Transverse colon (tissue), 4 donors: ENCODE results near the gene CCL13. TPM values are rescaled to one million over a fixed set of nuclear protein-coding genes. Genes with fewer than 3 reads are reported as not detected.
A peak's percentile ranks its signal among the peaks of the same experiment; 100 is the strongest.

Experiments
- DNase-seq: peaks from one replicate; pipeline ENCODE4 v3.0.0-alpha.2; 2019
- H3K27ac ChIP-seq, 4 donors: fragments of 200-600 bp; sonication (generic); 2 replicates each; pipeline ENCODE4 v1.5.1; 2016 to 2018; ENCODE audit warnings: inconsistent platforms in 4 of 4
- H3K27me3 ChIP-seq: fragments of 200-600 bp; sonication (generic); 2 replicates; pipeline ENCODE4 v1.5.1; 2017; ENCODE audit warnings: inconsistent platforms
- H3K36me3 ChIP-seq, 4 donors: fragments of 200-600 bp; sonication (generic); 2 replicates each; pipeline ENCODE4 v1.5.1; 2017 to 2019; ENCODE audit warnings: inconsistent platforms in 4 of 4
- H3K4me1 ChIP-seq, 4 donors: fragments of 200-600 bp; sonication (generic); 2 replicates each; pipeline ENCODE4 v1.5.1; 2017 to 2020; ENCODE audit warnings: inconsistent platforms in 4 of 4
- H3K4me3 ChIP-seq, 4 donors: fragments of 200-600 bp; sonication (generic); 1 replicate in 1 of 4; 2 replicates in 3 of 4; pipeline versions ENCODE4 v1.5.1 to v1.6.1; 2017 to 2019; ENCODE audit warnings: inconsistent platforms in 4 of 4
- H3K9me3 ChIP-seq, 2 donors: fragments of 200-600 bp; sonication (generic); 2 replicates each; pipeline ENCODE4 v1.5.1; 2017 to 2019; ENCODE audit warnings: inconsistent platforms in 2 of 2
- CTCF ChIP-seq, 5 experiments: fragments of 200-600 bp in 3 of 5; fragments of 450-650 bp in 2 of 5; sonication (generic) in 3 of 5; IDR thresholded peaks; 1 replicate in 2 of 5; 2 replicates in 3 of 5; pipeline ENCODE4 v1.5.1; 2016 to 2017; ENCODE audit warnings: antibody characterized with exemption in 5 of 5, inconsistent platforms in 3 of 5, mild to moderate bottlenecking in 2 of 5, moderate library complexity in 1 of 5
- EP300 ChIP-seq: sonication (generic); formaldehyde crosslinking; IDR thresholded peaks from one replicate; pipeline ENCODE4 v1.6.1; 2017; ENCODE audit warnings: antibody characterized with exemption, low read depth
- POLR2A ChIP-seq: fragments of 450-650 bp; IDR thresholded peaks from one replicate; pipeline ENCODE4 v1.6.1; 2016; ENCODE audit warnings: antibody characterized with exemption, mild to moderate bottlenecking, moderate library complexity
- POLR2AphosphoS5 ChIP-seq, 3 donors: sonication (generic); formaldehyde crosslinking; IDR thresholded peaks; one replicate each; pipeline ENCODE4 v1.6.1; 2016; ENCODE audit warnings: antibody characterized with exemption in 3 of 3
- WGBS, 2 donors: methylation state at CpG; one replicate each; pipeline ENCODE4 v1.1.5; 2018; ENCODE audit warnings: low coverage in 1 of 2; 5-methylcytosine and 5-hydroxymethylcytosine counted together
- in situ Hi-C, 4 donors: fragments of 200-750 bp; cut with MboI; loops; one replicate each; pipeline versions ENCODE4 v1.15.0 to v1.15.1; 2017; ENCODE audit warnings: low sequenced_read_pairs in 3 of 4, low pct_ligation_motif_present in 1 of 4, low pct_unique_long_range_greater_than_20kb in 1 of 4
- intact Hi-C: fragments of 100-400 bp; cut with DNase I; formaldehyde crosslinking; loops from one replicate; pipeline ENCODE4 v1.15.1; 2023; ENCODE audit warnings: low total_unique reads
- total RNA-seq, 4 donors: library from RNA; depleted of rRNA; stranded (reverse); fragments of >200 nt; gene quantifications; one replicate each; pipeline ENCODE4 v1.1.0, GENCODE V29; 2016

Gene CCL13
- total RNA-seq, 4 donors from 2014 or later: 5.4 to 10.5 (median 8.2) TPM; not detected in 1

- in situ Hi-C loops (no loop called here), intact Hi-C loops (no loop called here)
- H3K36me3 ChIP-seq: no peaks in the 10 kb centered on the region
- no peaks in the 10 kb centered on the region for H3K27me3 ChIP-seq
- no peaks in the 10 kb centered on the region for H3K9me3 ChIP-seq
- WGBS, 2 donors: 83 to 84% methylated on average over 1 of the region's 1 CpG
- no peak overlapping the region for H3K27ac ChIP-seq
- TF ChIP-seq CTCF (IDR thresholded peaks at IDR 0.05) (no peak), EP300 (no peak), POLR2AphosphoS5 (IDR thresholded peaks at IDR 0.05) (no peak), POLR2A (no peak)
- H3K4me1 ChIP-seq: no peaks in the 10 kb centered on the region
- no peak for DNase-seq
- no peak overlapping the region for H3K4me3 ChIP-seq
Measured at GRCh38 chr17:34384271-34384670, 28.0 kb downstream of the CCL13 start.

- no peak overlapping the region for H3K4me3 ChIP-seq
- no peaks in the 10 kb centered on the region for H3K4me1 ChIP-seq
- no peaks in the 10 kb centered on the region for H3K36me3 ChIP-seq
- no peaks in the 10 kb centered on the region for H3K9me3 ChIP-seq
- no peak overlapping the region for H3K27ac ChIP-seq
- no peak for DNase-seq
- intact Hi-C loops: no loop called here
- in situ Hi-C loops: no loop called here
- TF ChIP-seq POLR2A: no peak
- TF ChIP-seq EP300: no peak
- no peak for TF ChIP-seq CTCF (IDR thresholded peaks at IDR 0.05)
- TF ChIP-seq POLR2AphosphoS5 (IDR thresholded peaks at IDR 0.05): no peak
- no peaks in the 10 kb centered on the region for H3K27me3 ChIP-seq
- 61 to 85% methylated on average over 4 to 9 of the region's 9 CpGs for WGBS, 2 donors
Measured at GRCh38 chr17:34384822-34385605, 28.7 kb downstream of the CCL13 start.

GRCh38 chr17:34386343-34386696 is 30.0 kb downstream of the CCL13 start:
- H3K4me1 ChIP-seq: no peaks in the 10 kb centered on the region
- no peak for DNase-seq
- WGBS, 2 donors: 85% methylated on average over 5 of the region's 5 CpGs; no CpG with 5 or more reads in 1 of the 2 donors
- H3K27me3 ChIP-seq: no peaks in the 10 kb centered on the region
- no peaks in the 10 kb centered on the region for H3K36me3 ChIP-seq
- in situ Hi-C loops: no loop called here
- H3K4me3 ChIP-seq: no peak overlapping the region
- intact Hi-C loops: no loop called here
- H3K9me3 ChIP-seq: no peaks in the 10 kb centered on the region
- no peak overlapping the region for H3K27ac ChIP-seq
- TF ChIP-seq EP300 (no peak), POLR2A (no peak), CTCF (IDR thresholded peaks at IDR 0.05) (no peak), POLR2AphosphoS5 (IDR thresholded peaks at IDR 0.05) (no peak)

GRCh38 chr17:34386697-34387550 is 30.6 kb downstream of the CCL13 start:
- in situ Hi-C loops: no loop called here

More at GRCh38 chr17:34386697-34387550, 30.6 kb downstream of the CCL13 start:
- Histone ChIP-seq H3K27me3 (no peaks in the 10 kb centered on the region), H3K4me3 (no peak overlapping the region), H3K4me1 (no peaks in the 10 kb centered on the region), H3K36me3 (no peaks in the 10 kb centered on the region), H3K9me3 (no peaks in the 10 kb centered on the region), H3K27ac (peak overlapping the region in 1 of 4 donors; percentile 36)
- TF ChIP-seq CTCF (IDR thresholded peaks at IDR 0.05) (no peak), EP300 (no peak), POLR2AphosphoS5 (IDR thresholded peaks at IDR 0.05) (no peak), POLR2A (no peak)
- intact Hi-C loops: no loop called here
- no peak for DNase-seq
- 68 to 72% methylated on average over 5 of the region's 5 CpGs for WGBS, 2 donors
